Anterior cingulate cortex (tissue), 58 donors: Measurements from ENCODE around the gene GABRB1.
A peak's percentile ranks its signal among the peaks of the same experiment; 100 is the strongest.
"Not testable (repeated sequence)": the region's sequence is repeated elsewhere in the genome, so short reads cannot be mapped to it uniquely, and the experiment has no call there.

Source experiments
- DNase-seq, 58 donors: peaks; one replicate each; lab custom pipeline; 2025; lab: John Stamatoyannopoulos, UW

Gene GABRB1

GRCh38 chr4:47270201-47270888 is 239.0 kb downstream of the GABRB1 start:
- peak in 4 of 58 donors; percentile 9 to 67 (median 54) for DNase-seq

- peak in 1 of 58 donors; percentile 6 for DNase-seq
Measured at GRCh38 chr4:47271291-47271690, 239.9 kb downstream of the GABRB1 start.

- no peak for DNase-seq
Measured at GRCh38 chr4:47274901-47275300, 243.5 kb downstream of the GABRB1 start.

GRCh38 chr4:47275595-47275994 is 244.2 kb downstream of the GABRB1 start:
- no peak for DNase-seq

- DNase-seq: peak in 6 of 58 donors; percentile 11 to 67 (median 38)
Measured at GRCh38 chr4:47278631-47279030, 247.3 kb downstream of the GABRB1 start.

- no peak for DNase-seq
Measured at GRCh38 chr4:47287735-47288134, 256.4 kb downstream of the GABRB1 start.

- DNase-seq: no peak
Measured at GRCh38 chr4:47289805-47290204, 258.4 kb downstream of the GABRB1 start.

- not testable (repeated sequence) for DNase-seq
Measured at GRCh38 chr4:47290873-47291272, 259.5 kb downstream of the GABRB1 start.

- no peak for DNase-seq
Measured at GRCh38 chr4:47309165-47309564, 277.8 kb downstream of the GABRB1 start.

GRCh38 chr4:47312170-47312569 is 280.8 kb downstream of the GABRB1 start:
- DNase-seq: no peak

- DNase-seq: no peak
Measured at GRCh38 chr4:47313384-47313783, 282.0 kb downstream of the GABRB1 start.

GRCh38 chr4:47315346-47315745 is 284.0 kb downstream of the GABRB1 start:
- no peak for DNase-seq

GRCh38 chr4:47326025-47326424 is 294.7 kb downstream of the GABRB1 start:
- DNase-seq: no peak

GRCh38 chr4:47330866-47331265 is 299.5 kb downstream of the GABRB1 start:
- no peak for DNase-seq

- DNase-seq: no peak
Measured at GRCh38 chr4:47334652-47335051, 303.3 kb downstream of the GABRB1 start.

- no peak for DNase-seq
Measured at GRCh38 chr4:47337893-47338292, 306.5 kb downstream of the GABRB1 start.

GRCh38 chr4:47340914-47341313 is 309.5 kb downstream of the GABRB1 start:
- DNase-seq: no peak

GRCh38 chr4:47342796-47343195 is 311.4 kb downstream of the GABRB1 start:
- no peak for DNase-seq

GRCh38 chr4:47349326-47349725 is 318.0 kb downstream of the GABRB1 start:
- DNase-seq: no peak

- DNase-seq: no peak
Measured at GRCh38 chr4:47355568-47355967, 324.2 kb downstream of the GABRB1 start.

- DNase-seq: no peak
Measured at GRCh38 chr4:47359891-47360290, 328.5 kb downstream of the GABRB1 start.

GRCh38 chr4:47367761-47368160 is 336.4 kb downstream of the GABRB1 start:
- DNase-seq: no peak

- no peak for DNase-seq
Measured at GRCh38 chr4:47368211-47368610, 336.8 kb downstream of the GABRB1 start.
